H1 (cell line): ENCODE results near the gene TLCD3B. TPM values are rescaled to one million over a fixed set of nuclear protein-coding genes. Genes with fewer than 3 reads are reported as not detected.

Experiments used
- CTCF ChIA-PET: fragments of 300-600 bp; sonication (Branson Sonifier 250); formaldehyde crosslinking; loops from one replicate; lab custom pipeline; 2021; ENCODE audit not compliant: partially characterized antibody; lab: Charles Lee
- POLR2A ChIA-PET: fragments of 300-600 bp; sonication (Branson Sonifier 250); formaldehyde crosslinking; loops from one replicate; lab custom pipeline; 2021; ENCODE audit warnings: inconsistent platforms; ENCODE audit not compliant: partially characterized antibody; lab: Charles Lee
- DNase-seq, 2 experiments: peaks; one replicate each; pipeline versions ENCODE4 v3.0.0 to v3.0.0-alpha.2; 2010 to 2022; ENCODE audit warnings: low spot score in 2 of 2, low read depth in 1 of 2, mixed read lengths in 1 of 2
- FAIRE-seq: peaks from 2 replicates; lab custom pipeline; 2011; peaks lifted over from hg19 to GRCh38; lab: Jason Lieb, UNC
- H2AFZ ChIP-seq: 2 replicates; pipeline ENCODE4 v1.8.1; 2012; ENCODE audit warnings: low read length, inconsistent platforms
- H2AK5ac ChIP-seq: 2 replicates; pipeline ENCODE4 v1.6.1; 2013; ENCODE audit warnings: low read depth, low read length
- H2BK120ac ChIP-seq: replicated peaks from 2 replicates; pipeline ENCODE3; 2013; ENCODE audit warnings: low read depth, low read length, inconsistent platforms
- H2BK12ac ChIP-seq: 2 replicates; pipeline ENCODE4 v1.6.1; 2013; ENCODE audit warnings: low read depth, low read length
- H2BK15ac ChIP-seq: 2 replicates; pipeline ENCODE4 v1.6.1; 2013; ENCODE audit warnings: low read length
- H2BK20ac ChIP-seq: 2 replicates; pipeline ENCODE4 v1.6.1; 2013; ENCODE audit warnings: low read length
- H2BK5ac ChIP-seq: 2 replicates; pipeline ENCODE4 v1.6.1; 2013; ENCODE audit warnings: low read depth, low read length
- H3K14ac ChIP-seq: 2 replicates; pipeline ENCODE4 v1.6.1; 2013; ENCODE audit warnings: inconsistent platforms; ENCODE audit not compliant: insufficient read length
- H3K18ac ChIP-seq: 2 replicates; pipeline ENCODE4 v1.6.1; 2013; ENCODE audit warnings: low read length; ENCODE audit errors: extremely low read depth
- H3K23ac ChIP-seq: 2 replicates; pipeline ENCODE4 v1.6.1; 2013; ENCODE audit warnings: inconsistent platforms; ENCODE audit not compliant: insufficient read length
- H3K23me2 ChIP-seq: 2 replicates; pipeline ENCODE4 v1.6.1; 2013; ENCODE audit warnings: low read depth, low read length
- H3K27ac ChIP-seq: 2 replicates; pipeline ENCODE4 v1.6.1; 2011; ENCODE audit warnings: low read depth, low read length, inconsistent platforms
- H3K27me3 ChIP-seq, 4 experiments: replicated peaks in 1 of 4; 1 replicate in 1 of 4; 2 replicates in 3 of 4; pipeline versions ENCODE4 v1.6.1 to v1.8.1; 2011 to 2013; ENCODE audit warnings: low read length in 3 of 4, mild to moderate bottlenecking in 3 of 4, inconsistent platforms in 2 of 4, mixed read lengths in 2 of 4, moderate library complexity in 1 of 4; ENCODE audit not compliant: control insufficient read depth in 3 of 4, insufficient read depth in 3 of 4; ENCODE audit errors: extremely low read depth in 1 of 4
- H3K36me3 ChIP-seq, 4 experiments: 2 replicates each; pipeline versions ENCODE4 v1.6.1 to v1.8.1; 2011 to 2013; ENCODE audit warnings: mild to moderate bottlenecking in 4 of 4, low read length in 3 of 4, moderate library complexity in 2 of 4, control low read depth in 1 of 4, inconsistent platforms in 1 of 4; ENCODE audit not compliant: insufficient read depth in 4 of 4, control insufficient read depth in 2 of 4
- H3K4ac ChIP-seq: replicated peaks from 2 replicates; pipeline ENCODE3; 2013; ENCODE audit warnings: low read length, low read depth, mixed read lengths, inconsistent platforms; ENCODE audit not compliant: insufficient read length
- H3K4me1 ChIP-seq, 4 experiments: replicated peaks in 1 of 4; 1 replicate in 1 of 4; 2 replicates in 3 of 4; pipeline versions ENCODE4 v1.6.1 to v1.8.1; 2011 to 2013; ENCODE audit warnings: low read length in 3 of 4, inconsistent platforms in 2 of 4, mixed read lengths in 1 of 4; ENCODE audit not compliant: insufficient read depth in 4 of 4, control insufficient read depth in 3 of 4
- H3K4me2 ChIP-seq, 2 experiments: 2 replicates each; pipeline versions ENCODE4 v1.6.1 to v1.8.1; 2011 to 2013; ENCODE audit warnings: low read depth in 2 of 2, low read length in 2 of 2, control low read depth in 1 of 2, inconsistent platforms in 1 of 2, mild to moderate bottlenecking in 1 of 2; ENCODE audit not compliant: insufficient read depth in 1 of 2
- H3K4me3 ChIP-seq, 4 experiments: fragments of 200-600, 300-600 bp in 1 of 4; sonication (generic), shearing (Covaris generic), sonication (Bioruptor Twin) in 1 of 4; 2 replicates each; pipeline versions ENCODE4 v1.5.1 to v1.8.1; 2011 to 2016; ENCODE audit warnings: low read length in 4 of 4, low read depth in 3 of 4, control low read depth in 2 of 4, inconsistent platforms in 2 of 4, mild to moderate bottlenecking in 2 of 4, mixed read lengths in 1 of 4, moderate library complexity in 1 of 4; ENCODE audit not compliant: insufficient read depth in 2 of 4; ENCODE audit errors: extremely low read depth in 1 of 4
- H3K56ac ChIP-seq: replicated peaks from 2 replicates; pipeline ENCODE3; 2013; ENCODE audit warnings: low read depth, mild to moderate bottlenecking, mixed read lengths, low read length, inconsistent platforms; ENCODE audit not compliant: insufficient read length
- H3K79me1 ChIP-seq: 2 replicates; pipeline ENCODE4 v1.6.1; 2013; ENCODE audit warnings: low read depth, low read length, control low read depth
- H3K79me2 ChIP-seq, 2 experiments: 2 replicates each; pipeline versions ENCODE4 v1.6.1 to v1.8.1; 2012 to 2013; ENCODE audit warnings: low read length in 2 of 2, mild to moderate bottlenecking in 2 of 2, inconsistent platforms in 1 of 2; ENCODE audit not compliant: insufficient read depth in 2 of 2, control insufficient read depth in 1 of 2
- H3K9ac ChIP-seq, 4 experiments: replicated peaks in 1 of 4; 1 replicate in 1 of 4; 2 replicates in 3 of 4; pipeline versions ENCODE4 v1.6.1 to v1.8.1; 2011 to 2013; ENCODE audit warnings: low read depth in 3 of 4, low read length in 3 of 4, control low read depth in 2 of 4, mild to moderate bottlenecking in 2 of 4, moderate library complexity in 2 of 4, inconsistent platforms in 1 of 4; ENCODE audit errors: extremely low read depth in 1 of 4
- H3K9me3 ChIP-seq, 2 experiments: 2 replicates each; pipeline versions ENCODE4 v1.6.1 to v1.8.1; 2012 to 2013; ENCODE audit warnings: mild to moderate bottlenecking in 2 of 2, moderate library complexity in 2 of 2, control low read depth in 1 of 2, inconsistent platforms in 1 of 2, low read depth in 1 of 2, low read length in 1 of 2, mixed read lengths in 1 of 2; ENCODE audit not compliant: insufficient read depth in 2 of 2
- H4K20me1 ChIP-seq, 2 experiments: replicated peaks in 1 of 2; 2 replicates each; pipeline versions ENCODE3 to v1.8.1; 2011 to 2013; ENCODE audit warnings: inconsistent platforms in 2 of 2, low read length in 2 of 2, mild to moderate bottlenecking in 1 of 2; ENCODE audit not compliant: insufficient read depth in 2 of 2, control insufficient read depth in 1 of 2
- H4K5ac ChIP-seq: 2 replicates; pipeline ENCODE4 v1.6.1; 2013; ENCODE audit warnings: low read length, low read depth, mixed read lengths, inconsistent platforms; ENCODE audit not compliant: insufficient read length
- H4K8ac ChIP-seq: 2 replicates; pipeline ENCODE4 v1.8.0; 2013; ENCODE audit warnings: mild to moderate bottlenecking, moderate library complexity, low read length, inconsistent platforms; ENCODE audit not compliant: insufficient read depth; ENCODE audit errors: extremely low read depth
- H4K91ac ChIP-seq: replicated peaks from 2 replicates; pipeline ENCODE3; 2013; ENCODE audit warnings: low read length, mixed read lengths, inconsistent platforms; ENCODE audit not compliant: insufficient read length
- BRCA1 ChIP-seq: IDR thresholded peaks from 2 replicates; pipeline ENCODE4 v1.6.1; 2012; ENCODE audit warnings: low read depth, low read length, improper control_type of control experiment
- CHD2 ChIP-seq: IDR thresholded peaks from 2 replicates; pipeline ENCODE4 v1.6.1; 2012; ENCODE audit warnings: low read length, improper control_type of control experiment
- GABPA ChIP-seq: IDR thresholded peaks from 2 replicates; pipeline ENCODE4 v1.6.1; 2011; ENCODE audit warnings: mild to moderate bottlenecking, low read length, moderate library complexity, borderline replicate concordance; ENCODE audit not compliant: insufficient read depth
- KDM1A ChIP-seq: fragments of 200-600, 300-600 bp; sonication (generic); IDR thresholded peaks from 2 replicates; pipeline ENCODE4 v1.7.1; 2016; ENCODE audit warnings: mild to moderate bottlenecking, low read length, borderline replicate concordance
- NRF1 ChIP-seq: IDR thresholded peaks from 2 replicates; pipeline ENCODE4 v1.6.1; 2011; ENCODE audit warnings: mild to moderate bottlenecking, low read depth, low read length, improper control_type of control experiment
- RFX5 ChIP-seq: IDR thresholded peaks from 2 replicates; pipeline ENCODE4 v1.6.1; 2011; ENCODE audit warnings: low read depth, low read length, improper control_type of control experiment, borderline replicate concordance
- RXRA ChIP-seq: IDR thresholded peaks from 2 replicates; pipeline ENCODE4 v1.6.1; 2011; ENCODE audit warnings: low read depth, mild to moderate bottlenecking, low read length, moderate library complexity; ENCODE audit not compliant: insufficient read depth
- WGBS, 2 experiments: shearing (Covaris generic) in 1 of 2; methylation state at CpG; one replicate each; pipeline versions ENCODE4 v1.1.6 to v1.1.7; 2013 to 2015; ENCODE audit warnings: low lambda C conversion rate in 2 of 2, mixed read lengths in 2 of 2, inconsistent platforms in 1 of 2, low coverage in 1 of 2, missing lambda C conversion rate in 1 of 2; ENCODE audit not compliant: insufficient replicate concordance in 2 of 2, insufficient coverage in 1 of 2, insufficient read length in 1 of 2; ENCODE audit errors: extremely low coverage in 1 of 2, missing lambda C conversion rate in 1 of 2; 5-methylcytosine and 5-hydroxymethylcytosine counted together
- polyA plus RNA-seq, 7 experiments: library from polyadenylated mRNA; depleted of rRNA in 3 of 7; stranded (reverse) in 5 of 7; unstranded in 2 of 7; fragments of >200 nt in 5 of 7; fragments of 200-250 nt in 2 of 7; gene quantifications; 1 replicate in 5 of 7; 2 replicates in 1 of 7; 4 replicates in 1 of 7; pipeline versions ENCODE4 v1.2.1 to v1.2.3, GENCODE V29; 2011 to 2013; ENCODE audit warnings: missing spikeins in 2 of 7, mixed read lengths in 2 of 7
- total RNA-seq: library from RNA; stranded (reverse); fragmentation: NEBNext Ultra II Directional; extraction: Animal tissue kit (Norgen Biotek cat#: 25700); gene quantifications from 2 replicates; pipeline ENCODE4 v1.2.1, GENCODE V29; 2021
- TF ChIP-seq, protein P1 (sequence below): IDR thresholded peaks from 2 replicates; pipeline ENCODE4 v1.6.1; 2012; ENCODE audit warnings: low read length, inconsistent platforms

TLCD3B gene
- total and polyA plus RNA-seq, 2 of the 8 experiments (the other 6 are each of a cell fraction or from before 2014, with no cell fraction given) = 15.2 to 26.9 TPM

GRCh38 chr16:30018731-30019158 is 12.3 kb downstream of the TLCD3B start:
- no peaks in the 10 kb centered on the region for H4K20me1 ChIP-seq
- no peaks in the 10 kb centered on the region; a peak in 1 of 7 replicates for H3K4me1 ChIP-seq
- H3K56ac ChIP-seq = no peak overlapping the region
- H3K4me2 ChIP-seq = no peak overlapping the region
- H2BK12ac ChIP-seq = no peak overlapping the region
- no peak overlapping the region for H2AK5ac ChIP-seq
- no peak overlapping the region for H3K14ac ChIP-seq
- no peaks in the 10 kb centered on the region for H3K79me2 ChIP-seq
- H3K23ac ChIP-seq = no peak overlapping the region
- H2BK20ac ChIP-seq = no peak overlapping the region
- ChIA-PET CTCF (interaction anchor here (0.7 to 1.9 kb wide), 9 partner anchors 13 to 261 kb away, joined by 3 to 9 read pairs (median 3); partner anchors contain the start of genes PAGR1, TLCD3B and TMEM219), POLR2A (interaction anchor here (0.7 to 2.9 kb wide), 5 partner anchors 9 to 23 kb away, joined by 3 to 11 read pairs (median 6); partner anchors contain the start of genes HIRIP3 and INO80E)
- H3K36me3 ChIP-seq = no peaks in the 10 kb centered on the region
- FAIRE-seq = no peak
- no peak overlapping the region for H4K8ac ChIP-seq
- no peak overlapping the region for H2BK15ac ChIP-seq
- 84% methylated on average over 4 of the region's 4 CpGs; no CpG with 5 or more reads in 1 of the 2 experiments for WGBS, 2 experiments
- no peak overlapping the region for H3K4ac ChIP-seq
- no peaks in the 10 kb centered on the region for H3K9me3 ChIP-seq
- no peak overlapping the region for H2BK5ac ChIP-seq
- no peak overlapping the region for H3K18ac ChIP-seq
- no peak overlapping the region for H3K9ac ChIP-seq
- no peaks in the 10 kb centered on the region for H3K27me3 ChIP-seq
- H2AFZ ChIP-seq = no peak overlapping the region
- 0 out of 2 replicates have a peak, but pooled peaks cover 2% of the 10 kb centered on the region for H3K23me2 ChIP-seq
- no peak overlapping the region for H4K5ac ChIP-seq
- no peaks in the 10 kb centered on the region for H3K79me1 ChIP-seq
- no peak for DNase-seq
- H4K91ac ChIP-seq = no peak overlapping the region
- no peak overlapping the region for H3K4me3 ChIP-seq
- H2BK120ac ChIP-seq = no peak overlapping the region
- H3K27ac ChIP-seq = no peak overlapping the region
- TF ChIP-seq RFX5 (no peak), KDM1A (no peak), RXRA (no peak), CHD2 (no peak), BRCA1 (no peak), NRF1 (no peak), GABPA (no peak)
- TF ChIP-seq, protein P1, sequence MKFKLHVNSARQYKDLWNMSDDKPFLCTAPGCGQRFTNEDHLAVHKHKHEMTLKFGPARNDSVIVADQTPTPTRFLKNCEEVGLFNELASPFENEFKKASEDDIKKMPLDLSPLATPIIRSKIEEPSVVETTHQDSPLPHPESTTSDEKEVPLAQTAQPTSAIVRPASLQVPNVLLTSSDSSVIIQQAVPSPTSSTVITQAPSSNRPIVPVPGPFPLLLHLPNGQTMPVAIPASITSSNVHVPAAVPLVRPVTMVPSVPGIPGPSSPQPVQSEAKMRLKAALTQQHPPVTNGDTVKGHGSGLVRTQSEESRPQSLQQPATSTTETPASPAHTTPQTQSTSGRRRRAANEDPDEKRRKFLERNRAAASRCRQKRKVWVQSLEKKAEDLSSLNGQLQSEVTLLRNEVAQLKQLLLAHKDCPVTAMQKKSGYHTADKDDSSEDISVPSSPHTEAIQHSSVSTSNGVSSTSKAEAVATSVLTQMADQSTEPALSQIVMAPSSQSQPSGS = no peak
